Keratinocyte (primary cell): ENCODE results near the gene ADAMTSL1. TPM values are rescaled to one million over a fixed set of nuclear protein-coding genes. Genes with fewer than 3 reads are reported as not detected.

ENCODE experiments used
- DNase-seq: peaks from one replicate; pipeline ENCODE4 v3.0.0-alpha.2; 2011; ENCODE audit warnings: low read depth, missing footprints, low spot score
- FAIRE-seq: peaks from 2 replicates; lab custom pipeline; 2011; peaks lifted over from hg19 to GRCh38; lab: Jason Lieb, UNC
- H2AFZ ChIP-seq: 2 replicates; pipeline ENCODE4 v1.6.0; 2012; ENCODE audit warnings: low read length, control low read depth, inconsistent platforms; ENCODE audit not compliant: control insufficient read depth
- H3K27ac ChIP-seq: 2 replicates; pipeline ENCODE4 v1.5.1; 2011; ENCODE audit warnings: low read length; ENCODE audit not compliant: control insufficient read depth, insufficient read depth
- H3K27me3 ChIP-seq: 3 replicates; pipeline ENCODE4 v1.6.0; 2011; ENCODE audit warnings: low read length; ENCODE audit not compliant: control insufficient read depth, insufficient read depth; ENCODE audit errors: extremely low read depth
- H3K36me3 ChIP-seq, 2 experiments: 2 replicates in 1 of 2; 3 replicates in 1 of 2; pipeline ENCODE4 v1.5.1; 2011; ENCODE audit warnings: low read length in 2 of 2, mild to moderate bottlenecking in 1 of 2; ENCODE audit not compliant: control insufficient read depth in 2 of 2, insufficient read depth in 2 of 2; ENCODE audit errors: extremely low read depth in 1 of 2
- H3K4me1 ChIP-seq: 3 replicates; pipeline ENCODE4 v1.5.1; 2011; ENCODE audit warnings: low read length; ENCODE audit not compliant: control insufficient read depth, insufficient read depth; ENCODE audit errors: extremely low read depth
- H3K4me2 ChIP-seq: 3 replicates; pipeline ENCODE4 v1.6.0; 2011; ENCODE audit warnings: low read depth, low read length; ENCODE audit not compliant: control insufficient read depth, insufficient read depth; ENCODE audit errors: extremely low read depth
- H3K4me3 ChIP-seq, 3 experiments: fragments of 200-600 bp in 1 of 3; sonication (generic) in 1 of 3; 2 replicates in 2 of 3; 3 replicates in 1 of 3; pipeline ENCODE4 v1.5.1; 2011 to 2016; ENCODE audit warnings: low read length in 3 of 3, mild to moderate bottlenecking in 3 of 3, control low read depth in 2 of 3, inconsistent platforms in 1 of 3, low read depth in 1 of 3, mixed read lengths in 1 of 3, mixed run types in 1 of 3, moderate library complexity in 1 of 3; ENCODE audit not compliant: control insufficient read depth in 2 of 3, insufficient read depth in 2 of 3; ENCODE audit errors: extremely low read depth in 1 of 3
- H3K79me2 ChIP-seq: 2 replicates; pipeline ENCODE4 v1.6.0; 2012; ENCODE audit warnings: low read length; ENCODE audit not compliant: control insufficient read depth, insufficient read depth
- H3K9ac ChIP-seq: 3 replicates; pipeline ENCODE4 v1.6.0; 2011; ENCODE audit warnings: low read length; ENCODE audit not compliant: control insufficient read depth, insufficient read depth; ENCODE audit errors: extremely low read depth
- H3K9me1 ChIP-seq: 3 replicates; pipeline ENCODE4 v1.6.0; 2011; ENCODE audit warnings: low read length; ENCODE audit not compliant: control insufficient read depth, insufficient read depth; ENCODE audit errors: extremely low read depth
- H3K9me3 ChIP-seq: 2 replicates; pipeline ENCODE4 v1.5.1; 2012; ENCODE audit warnings: low read depth, low read length; ENCODE audit not compliant: control insufficient read depth
- H4K20me1 ChIP-seq: 3 replicates; pipeline ENCODE4 v1.6.0; 2011; ENCODE audit warnings: low read length; ENCODE audit not compliant: control insufficient read depth, insufficient read depth; ENCODE audit errors: extremely low read depth
- CTCF ChIP-seq, 3 experiments: IDR thresholded peaks in 1 of 3; conservative IDR thresholded peaks in 1 of 3; optimal IDR thresholded peaks in 1 of 3; 2 replicates in 2 of 3; 3 replicates in 1 of 3; pipeline versions ENCODE3 to v1.5.1; 2011; ENCODE audit warnings: low read length in 3 of 3, mild to moderate bottlenecking in 3 of 3, moderate library complexity in 2 of 3, control low read depth in 1 of 3, inconsistent platforms in 1 of 3; ENCODE audit not compliant: insufficient read depth in 2 of 3; ENCODE audit errors: extremely low read depth in 1 of 3
- EZH2 ChIP-seq: IDR thresholded peaks from one replicate; pipeline ENCODE4 v1.6.1; 2012; ENCODE audit warnings: inconsistent platforms, mild to moderate bottlenecking, low read length, moderate library complexity
- dilution Hi-C: fragments of 300-500 bp; cut with MboI; formaldehyde crosslinking; loops from one replicate; pipeline ENCODE4 v1.7.0; 2020; ENCODE audit warnings: low sequenced_read_pairs; ENCODE audit not compliant: extremely low pct_ligation_motif_present
- polyA plus RNA-seq, 5 experiments: library from polyadenylated mRNA; depleted of rRNA in 3 of 5; stranded (reverse) in 3 of 5; stranded (forward) in 1 of 5; unstranded in 1 of 5; fragments of >200 nt; gene quantifications; 1 replicate in 1 of 5; 2 replicates in 3 of 5; 3 replicates in 1 of 5; pipeline versions ENCODE4 v1.2.1 to v1.2.3, GENCODE V29; 2011 to 2012; ENCODE audit warnings: missing spikeins in 2 of 5, low read depth in 1 of 5, low replicate concordance in 1 of 5

The ADAMTSL1 gene
- polyA plus RNA-seq, 1 donor (not counting 4 experiments of a cell fraction or from before 2014, with no cell fraction given): 1.1 TPM

GRCh38 chr9:18722882-18723281 lies 248.9 kb downstream of the ADAMTSL1 start:
- H3K27ac ChIP-seq: no peak overlapping the region
- H3K9me3 ChIP-seq: no peaks in the 10 kb centered on the region
- no peaks in the 10 kb centered on the region for H3K9me1 ChIP-seq
- H3K36me3 ChIP-seq: no peaks in the 10 kb centered on the region
- H3K4me2 ChIP-seq: no peak overlapping the region
- no peaks in the 10 kb centered on the region for H3K4me1 ChIP-seq
- H3K4me3 ChIP-seq: no peak overlapping the region
- H3K9ac ChIP-seq: no peak overlapping the region
- FAIRE-seq: no peak
- no peak overlapping the region for H2AFZ ChIP-seq
- dilution Hi-C loops: no loop called here
- no peaks in the 10 kb centered on the region for H3K27me3 ChIP-seq
- H4K20me1 ChIP-seq: no peaks in the 10 kb centered on the region
- TF ChIP-seq EZH2 (no peak), CTCF (optimal IDR thresholded peaks at IDR 0.05 in 1 of 3, IDR thresholded peaks at IDR 0.05 in 1 of 3, conservative IDR thresholded peaks at IDR 0.05 in 1 of 3; ENCODE audit: extremely low read depth in 1 of 3, insufficient read depth in 2 of 3, low read length in 3 of 3) (no peak)
- no peak for DNase-seq
- no peaks in the 10 kb centered on the region for H3K79me2 ChIP-seq

DNA sequence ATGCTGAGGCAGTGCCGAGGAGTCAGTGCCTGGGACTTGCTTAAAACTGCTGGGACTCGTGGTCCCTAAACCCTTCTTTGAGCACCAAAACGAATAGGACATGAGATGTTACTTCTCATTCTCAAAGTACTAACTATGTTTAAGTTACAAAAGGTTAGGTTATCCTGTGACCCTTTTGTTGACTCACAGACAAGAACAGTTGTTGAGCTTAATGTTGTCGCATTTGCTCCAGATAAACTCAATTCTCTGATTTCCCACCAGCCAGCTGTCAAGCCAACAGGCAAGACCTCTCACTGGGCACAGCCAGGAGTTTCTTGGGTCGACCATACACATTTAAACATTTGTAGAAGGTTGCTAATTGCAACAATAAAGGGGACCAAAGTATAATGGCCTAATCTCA lies 249.4 kb downstream of the ADAMTSL1 start:
- H3K27ac ChIP-seq: no peak overlapping the region
- dilution Hi-C loops: no loop called here
- no peak overlapping the region for H2AFZ ChIP-seq
- H3K9me1 ChIP-seq: no peaks in the 10 kb centered on the region
- H3K4me1 ChIP-seq: no peaks in the 10 kb centered on the region
- no peak for TF ChIP-seq EZH2
- no peak for TF ChIP-seq CTCF (optimal IDR thresholded peaks at IDR 0.05 in 1 of 3, IDR thresholded peaks at IDR 0.05 in 1 of 3, conservative IDR thresholded peaks at IDR 0.05 in 1 of 3; ENCODE audit: extremely low read depth in 1 of 3, insufficient read depth in 2 of 3, low read length in 3 of 3)
- H3K79me2 ChIP-seq: no peaks in the 10 kb centered on the region
- no peaks in the 10 kb centered on the region for H3K27me3 ChIP-seq
- FAIRE-seq: no peak
- H3K9ac ChIP-seq: no peak overlapping the region
- H4K20me1 ChIP-seq: no peaks in the 10 kb centered on the region
- H3K9me3 ChIP-seq: no peaks in the 10 kb centered on the region
- no peak for DNase-seq
- H3K4me2 ChIP-seq: no peak overlapping the region
- no peaks in the 10 kb centered on the region for H3K36me3 ChIP-seq
- no peak overlapping the region for H3K4me3 ChIP-seq
